CD4-positive, alpha-beta T cell treated with Interleukin-4 for 1 hour (primary cell): ENCODE data around the gene GATC.

Source experiments
- DNase-seq, 2 donors: peaks; one replicate each; pipeline ENCODE4 v3.0.0-alpha.2; 2020 to 2022

The GATC gene

GRCh38 chr12:120498870-120499515 is 52.7 kb downstream of the GATC start:
- no peak for DNase-seq

DNA sequence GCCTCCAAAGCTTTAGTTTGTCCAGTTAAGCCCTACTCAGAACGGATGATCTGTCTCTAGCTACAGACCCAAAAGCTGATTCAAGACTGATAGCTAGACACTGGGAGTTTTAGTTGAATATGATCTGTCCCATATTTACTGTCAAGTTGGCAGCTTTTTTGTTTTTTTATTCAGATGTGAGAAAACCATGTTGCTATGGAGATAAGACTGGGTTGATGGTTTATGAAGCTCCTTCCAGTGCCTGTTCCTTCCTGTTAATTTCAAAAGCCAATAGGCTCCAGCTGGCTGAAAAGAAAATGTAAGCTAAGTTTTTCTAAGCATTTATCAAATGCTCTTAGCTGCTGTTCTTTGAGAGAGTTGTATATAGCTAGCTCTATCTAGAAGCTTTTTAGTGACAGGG is 54.3 kb downstream of the GATC start:
- no peak for DNase-seq

GRCh38 chr12:120504587-120504986 is 58.3 kb downstream of the GATC start:
- no peak for DNase-seq

GRCh38 chr12:120508537-120508936 is 62.3 kb downstream of the GATC start:
- DNase-seq, result no peak
